DMS 273 (cell line): ENCODE measurements around the gene ZNF428.
"Not testable (repeated sequence)": the region's sequence is repeated elsewhere in the genome, so short reads cannot be mapped to it uniquely, and the experiment has no call there.

Experiments used
- DNase-seq: peaks from one replicate; lab custom pipeline; 2025; ENCODE audit not compliant: unreplicated experiment; lab: John Stamatoyannopoulos, UW

The ZNF428 gene

DNA sequence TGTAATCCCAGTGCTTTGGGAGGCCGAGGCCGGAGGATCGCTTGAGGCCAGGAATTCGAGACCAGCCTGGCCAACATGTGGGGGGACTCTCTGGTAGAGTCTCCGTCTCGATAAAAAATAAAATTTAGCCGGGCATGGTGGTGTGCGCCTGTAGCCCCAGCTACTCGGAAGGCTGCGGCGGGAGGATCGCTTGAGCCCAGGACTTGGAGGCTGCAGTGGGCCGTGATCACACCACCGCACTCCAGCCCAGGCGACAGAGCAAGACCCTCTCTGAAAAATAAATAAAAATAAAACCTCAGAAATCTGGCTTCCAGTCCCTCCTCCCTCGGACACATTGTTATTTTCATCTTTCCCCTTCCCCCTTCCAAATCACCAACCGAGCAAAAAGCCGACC, 23.8 kb downstream of the ZNF428 start:
- DNase-seq: peak; percentile 62

DNA sequence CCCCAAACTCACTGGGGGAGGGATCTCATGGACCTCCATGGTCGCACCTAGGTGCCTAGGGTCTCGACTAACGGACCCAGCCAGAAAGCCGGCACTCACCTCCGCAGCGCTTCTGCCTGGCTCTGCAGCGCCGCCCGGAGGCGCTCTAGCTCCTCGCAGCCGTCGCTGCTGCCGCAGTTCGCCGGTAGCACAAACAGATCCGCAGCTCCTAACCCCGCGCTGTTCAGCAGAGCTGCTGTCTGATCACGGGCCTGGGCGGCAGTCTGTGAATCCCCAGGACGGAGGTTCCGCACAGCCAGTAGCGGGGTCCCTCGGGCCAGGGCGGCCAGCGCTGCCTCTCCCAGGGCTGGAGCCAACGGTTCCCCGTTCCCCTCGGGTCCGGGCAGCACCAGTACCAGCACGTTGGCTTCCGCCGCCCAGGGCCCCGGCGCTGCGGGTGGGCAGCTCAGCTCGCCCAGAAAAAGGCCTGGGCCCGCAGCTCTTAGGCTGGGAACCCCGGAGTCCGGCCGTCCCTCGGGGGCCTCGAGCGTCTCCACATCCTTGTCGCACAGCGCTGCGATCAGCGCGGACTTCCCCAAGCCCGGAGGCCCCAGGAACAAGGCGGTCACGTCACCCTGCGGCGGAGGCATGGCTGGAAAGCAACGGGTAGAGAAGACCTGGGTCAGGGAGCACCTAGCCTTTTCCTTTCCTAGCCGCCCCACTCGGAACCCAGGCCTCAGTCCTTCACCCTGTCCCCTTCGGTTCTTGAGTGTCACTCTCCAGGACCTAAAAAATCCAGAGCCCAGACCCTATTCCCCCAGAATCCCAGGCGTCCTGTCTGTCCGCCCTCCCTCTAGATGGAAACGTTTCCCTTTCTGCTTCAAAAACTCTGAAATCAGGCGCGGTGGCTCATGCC, 24.5 kb downstream of the ZNF428 start:
- peak; percentile 83 for DNase-seq

DNA sequence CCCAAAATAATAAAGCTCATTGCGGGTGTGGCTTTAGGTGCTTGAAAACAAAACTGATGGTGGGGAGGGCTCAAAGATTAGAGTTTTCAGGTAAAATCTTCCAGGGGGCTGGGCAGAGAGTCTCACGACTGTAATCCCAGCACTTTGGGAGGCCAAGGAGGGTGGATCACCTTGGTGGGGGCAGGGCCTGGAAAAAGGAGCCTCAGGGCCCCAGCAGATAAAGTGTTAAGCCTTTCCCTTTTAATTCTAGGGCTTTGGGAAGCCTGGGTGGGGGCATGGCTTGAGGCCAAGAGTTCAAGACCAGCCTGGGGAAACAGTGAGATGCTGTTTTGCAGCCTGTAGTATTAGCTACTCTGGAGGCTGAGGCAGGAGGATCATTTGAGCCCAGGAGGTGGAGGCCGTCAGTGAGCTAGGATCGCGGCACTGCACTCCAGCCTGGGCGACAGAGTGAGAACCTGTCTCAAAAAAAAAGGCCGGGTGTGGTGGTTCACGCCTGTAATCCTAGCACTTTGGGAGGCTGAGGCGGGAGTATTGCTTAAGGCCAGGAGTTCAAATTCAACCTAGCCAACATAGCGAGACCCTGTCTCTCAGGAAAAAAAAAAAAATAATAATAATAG, 25.2 kb downstream of the ZNF428 start:
- DNase-seq: no peak

GRCh38 chr19:43592800-43593350, 26.6 kb downstream of the ZNF428 start:
- DNase-seq: no peak

- no peak for DNase-seq
These were observed 27.3 kb downstream of the ZNF428 start for GRCh38 chr19:43591904-43592772.

GRCh38 chr19:43589678-43590077, 29.8 kb downstream of the ZNF428 start:
- DNase-seq: no peak

DNA sequence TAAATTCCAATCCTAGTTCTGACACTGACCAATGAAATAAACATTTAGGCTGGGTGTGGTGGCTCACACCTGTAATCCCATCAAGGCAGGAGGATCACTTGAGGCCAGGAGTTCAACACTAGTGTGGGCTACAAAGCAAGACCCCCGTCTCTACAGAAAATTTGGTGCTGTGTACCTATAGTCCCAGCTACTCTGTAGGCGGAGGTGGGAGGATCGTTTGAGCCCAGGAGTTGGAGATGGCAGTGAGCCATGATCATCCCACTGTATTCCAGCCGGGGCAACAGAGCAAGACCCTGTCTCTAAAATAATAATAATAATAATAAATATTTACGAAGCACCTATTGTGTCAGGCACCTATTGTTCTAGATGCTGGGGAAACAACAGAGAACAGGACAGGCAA, 30.2 kb downstream of the ZNF428 start:
- DNase-seq: no peak

GRCh38 chr19:43587029-43587428, 32.4 kb downstream of the ZNF428 start:
- DNase-seq: not testable (repeated sequence)

DNA sequence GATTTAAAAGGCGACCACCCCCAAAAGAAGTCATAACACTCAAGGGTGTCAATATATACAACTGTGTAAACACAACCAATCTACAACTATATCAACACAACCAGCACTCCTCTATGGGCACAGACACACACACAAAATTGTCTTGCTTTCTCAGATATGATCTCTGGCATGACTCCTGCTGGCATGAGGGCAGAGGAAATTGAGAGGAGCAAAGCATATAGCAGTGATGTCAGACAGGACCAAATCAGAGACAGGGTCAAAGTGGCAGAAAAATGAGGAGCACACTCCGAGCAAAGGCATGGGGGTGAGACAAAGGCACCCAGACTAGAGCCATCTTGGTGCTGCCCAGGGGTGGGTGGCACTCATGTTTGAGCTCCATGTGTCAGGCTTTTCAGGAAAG, 33.1 kb downstream of the ZNF428 start:
- no peak for DNase-seq

GRCh38 chr19:43584484-43584883, 34.9 kb downstream of the ZNF428 start:
- DNase-seq: no peak

DNA sequence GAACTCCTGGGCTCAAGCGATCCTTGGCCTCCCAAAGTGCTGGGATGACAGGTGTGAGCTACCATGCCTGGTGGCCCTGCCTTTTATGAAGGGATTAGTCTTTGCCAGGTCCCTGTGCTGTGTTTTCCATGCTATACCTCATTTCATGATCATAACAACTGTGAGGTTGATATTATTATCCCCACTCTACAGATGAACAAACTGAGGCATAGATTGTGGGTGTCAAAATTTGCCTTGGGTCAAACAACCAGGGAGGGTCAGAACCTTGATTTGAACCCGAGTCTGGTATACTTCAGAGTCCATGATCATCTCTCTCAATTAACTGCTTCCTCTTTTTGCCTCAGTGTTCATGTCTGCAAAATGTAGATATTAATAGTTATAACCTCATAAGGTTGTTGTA, 36.9 kb downstream of the ZNF428 start:
- DNase-seq: no peak

DNA sequence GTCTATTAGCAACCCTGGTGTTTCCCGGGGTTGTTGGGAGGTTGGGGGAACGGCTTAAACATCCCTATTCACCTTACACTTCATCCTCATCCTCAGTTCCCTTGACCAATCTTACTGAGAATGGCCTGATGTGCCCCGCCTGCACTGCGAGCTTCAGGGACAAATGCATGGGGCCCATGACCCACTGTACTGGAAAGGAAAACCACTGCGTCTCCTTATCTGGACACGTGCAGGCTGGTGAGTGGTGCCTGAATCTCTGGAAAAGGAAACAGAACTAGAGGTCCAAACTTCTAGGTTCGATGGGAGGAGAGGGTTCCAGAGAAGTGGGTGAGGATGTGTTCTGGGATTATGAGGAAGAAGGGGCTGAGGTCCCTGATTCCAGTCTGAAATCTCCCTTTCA, 38.0 kb downstream of the ZNF428 start:
- no peak for DNase-seq

DNA sequence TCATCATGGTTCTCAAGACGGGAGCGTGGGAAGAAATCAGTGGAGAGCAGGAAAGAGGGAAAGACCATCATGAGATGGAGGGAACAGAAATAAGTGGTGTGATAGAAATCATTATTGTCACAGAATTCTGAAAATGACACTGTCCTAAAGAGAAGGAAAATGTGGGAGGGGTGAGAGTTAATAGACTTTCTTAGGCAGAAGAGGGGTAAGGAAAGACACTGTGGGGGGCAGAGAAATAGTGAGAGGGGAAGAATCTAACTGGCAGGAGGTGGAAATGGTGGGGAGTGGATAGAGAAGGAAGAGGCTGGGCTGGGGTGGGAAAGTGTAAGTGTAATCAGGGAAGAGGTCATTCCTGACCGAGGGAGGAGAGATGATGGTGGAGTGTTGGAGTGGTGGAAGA, 40.6 kb downstream of the ZNF428 start:
- no peak for DNase-seq

GRCh38 chr19:43575955-43576878, 43.2 kb downstream of the ZNF428 start:
- no peak for DNase-seq

DNA sequence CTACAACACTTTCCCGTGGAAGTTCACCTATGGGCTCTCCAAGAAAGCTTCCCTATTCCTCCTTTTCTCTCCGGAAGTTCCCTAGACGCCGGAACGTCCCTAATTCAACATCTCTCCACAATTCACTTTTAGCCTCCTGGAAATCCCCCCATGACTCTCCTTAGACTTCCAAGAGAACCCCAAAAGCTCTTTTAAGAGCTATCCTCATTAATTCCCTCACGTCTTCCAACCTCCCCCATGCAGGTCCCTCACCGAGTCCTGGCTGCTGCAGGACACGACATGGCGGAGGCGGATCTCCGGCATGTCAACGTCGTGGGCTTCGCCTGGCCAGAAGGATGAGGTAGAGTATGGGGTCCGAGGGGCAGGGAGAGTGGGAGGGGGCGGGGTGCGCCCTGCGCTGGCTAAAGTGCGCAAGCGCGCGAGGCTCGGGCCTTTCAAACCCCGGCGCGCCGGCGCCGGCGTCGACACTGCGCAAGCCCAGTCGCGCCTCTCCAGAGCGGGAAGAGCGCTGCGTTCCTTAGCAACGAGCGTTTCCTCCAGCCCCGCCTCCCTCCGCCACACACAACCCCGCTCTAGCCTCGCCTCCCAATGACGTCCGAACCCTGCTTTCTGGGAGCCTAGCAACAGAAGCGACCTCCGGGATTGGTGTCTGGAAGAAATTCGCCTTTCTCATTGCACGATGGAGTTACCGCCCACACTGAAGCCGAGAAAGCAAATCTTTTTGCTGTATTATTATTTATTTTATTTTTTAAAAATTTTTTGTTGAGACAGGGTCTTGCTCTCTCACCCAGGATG, 44.1 kb downstream of the ZNF428 start, which contains the start of the genes PINLYP and XRCC1:
TSS of gene PINLYP (plus strand) at position 646 of the 795 bp plus-strand sequence. CDS start 1,391 bp downstream, outside the sequence.
TSS of gene XRCC1 (minus strand) at position 372 of the 795 bp plus-strand sequence. CDS start at position 303, 69 bp downstream.
- peak; percentile 100 for DNase-seq

DNA sequence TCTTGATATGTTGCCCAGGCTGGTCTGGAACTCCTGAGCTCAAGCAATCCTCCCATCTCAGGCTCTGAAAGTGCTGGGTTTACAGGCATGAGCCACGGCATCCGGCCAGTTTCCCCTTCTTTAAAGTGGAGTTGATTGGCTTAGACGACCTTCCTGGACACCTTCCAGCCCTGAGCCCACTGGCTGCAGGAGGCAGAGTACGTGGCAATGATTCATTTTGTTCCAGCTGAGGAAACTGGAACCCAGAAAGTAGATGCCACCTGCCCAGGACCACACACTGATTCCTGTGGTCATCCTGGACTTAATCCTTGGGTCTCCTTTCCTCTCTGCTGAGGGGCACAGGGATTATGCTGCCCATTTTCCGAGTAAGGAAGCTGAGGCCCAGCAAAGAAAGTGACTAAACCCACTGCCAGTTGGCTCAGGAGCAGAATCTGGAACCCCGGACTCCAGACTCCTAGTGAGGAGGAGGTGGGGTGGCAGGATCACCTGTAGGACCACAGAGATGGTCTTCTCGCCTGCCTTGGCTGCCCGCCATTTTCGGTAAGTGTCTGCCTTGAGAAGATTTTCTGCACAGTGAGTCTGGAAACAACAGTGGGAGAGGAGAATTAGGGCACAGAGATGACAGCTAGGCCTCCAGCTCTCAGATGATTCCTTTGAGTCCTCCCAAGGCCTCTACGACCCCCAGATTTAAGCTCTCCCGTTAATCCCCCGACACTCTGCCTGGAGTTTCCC, 44.8 kb downstream of the ZNF428 start:
- peak; percentile 28 for DNase-seq

GRCh38 chr19:43572171-43572588, 47.2 kb downstream of the ZNF428 start:
- DNase-seq: no peak

- DNase-seq: peak; percentile 28
These were observed 49.1 kb downstream of the ZNF428 start for GRCh38 chr19:43570174-43570791.
